HCT116 (cell line): Measurements from ENCODE around the gene FAM9A. TPM values are rescaled to one million over a fixed set of nuclear protein-coding genes. Genes with fewer than 3 reads are reported as not detected.
"Not testable (repeated sequence)": the region's sequence is repeated elsewhere in the genome, so short reads cannot be mapped to it uniquely, and the experiment has no call there.

Source experiments
- ATAC-seq: fragments of 200-7000 bp; cut with Tn5 transposase; 2 replicates; pipeline ENCODE4 v1.9.1; 2020; ENCODE audit warnings: mild to moderate bottlenecking, moderate library complexity
- BruUV-seq: library from RNA; stranded (reverse); fragments of 400-500 nt; replicated peaks from 2 replicates; lab custom pipeline; 2021; lab: Mats Ljungman, UMichigan
- CTCF ChIA-PET: fragments of 300-600 bp; sonication (Branson Sonifier 250); formaldehyde crosslinking; loops from one replicate; lab custom pipeline; 2021; ENCODE audit warnings: antibody characterized with exemption; lab: Charles Lee
- POLR2A ChIA-PET: fragments of 300-600, 350-600 bp; sonication (Branson Sonifier 250); formaldehyde crosslinking; loops from one replicate; lab custom pipeline; 2021; ENCODE audit warnings: antibody characterized with exemption; lab: Charles Lee
- RAD21 ChIA-PET, 2 experiments: fragments of 300-600 bp; sonication (Branson Sonifier 250); formaldehyde crosslinking; loops; one replicate each; lab custom pipeline; 2023; ENCODE audit warnings: low total read pairs in 2 of 2; ENCODE audit not compliant: uncharacterized antibody in 2 of 2, unreplicated experiment in 2 of 2, low non-redundant PET in 1 of 2; lab: Charles Lee
- DNase-seq: peaks from one replicate; pipeline ENCODE4 v3.0.0-alpha.2; 2010; ENCODE audit warnings: low read depth, low spot score
- H2AFZ ChIP-seq: fragments of 200-600 bp; shearing (Covaris generic), sonication (generic); 2 replicates; pipeline ENCODE4 v1.6.1; 2017; ENCODE audit warnings: low read depth, mixed run types, mixed read lengths, antibody characterized with exemption, low read length; ENCODE audit not compliant: poor library complexity, severe bottlenecking
- H3K27ac ChIP-seq: 2 replicates; pipeline ENCODE4 v1.5.1; 2012; ENCODE audit warnings: low read depth, low read length
- H3K27me3 ChIP-seq: fragments of 200-600 bp; sonication (generic); 2 replicates; pipeline ENCODE4 v1.6.1; 2016; ENCODE audit warnings: mixed run types, low read length, mixed read lengths; ENCODE audit not compliant: insufficient read depth
- H3K36me3 ChIP-seq, 2 experiments: fragments of 200-500 bp in 1 of 2; fragments of 200-600 bp in 1 of 2; sonication (Bioruptor generic) in 1 of 2; sonication (generic) in 1 of 2; 2 replicates each; pipeline versions ENCODE4 v1.5.1 to v1.6.1; 2014 to 2016; ENCODE audit warnings: low read length in 2 of 2, inconsistent platforms in 1 of 2, mixed read lengths in 1 of 2, mixed run types in 1 of 2; ENCODE audit not compliant: insufficient read depth in 2 of 2, control insufficient read depth in 1 of 2
- H3K4me1 ChIP-seq, 2 experiments: fragments of 200-600 bp in 1 of 2; sonication (generic) in 1 of 2; 2 replicates each; pipeline versions ENCODE4 v1.5.1 to v1.6.1; 2012 to 2017; ENCODE audit warnings: low read length in 2 of 2, inconsistent platforms in 1 of 2, mild to moderate bottlenecking in 1 of 2, mixed read lengths in 1 of 2, mixed run types in 1 of 2, moderate library complexity in 1 of 2; ENCODE audit not compliant: insufficient read depth in 2 of 2, control insufficient read depth in 1 of 2
- H3K4me2 ChIP-seq: fragments of 200-600 bp; sonication (generic); 2 replicates; pipeline ENCODE4 v1.6.1; 2017; ENCODE audit warnings: mixed run types, low read length, mixed read lengths
- H3K4me3 ChIP-seq, 2 experiments: fragments of 200-600 bp in 1 of 2; sonication (generic) in 1 of 2; replicated peaks in 1 of 2; 2 replicates each; pipeline ENCODE4 v1.5.1; 2011 to 2016; ENCODE audit warnings: low read length in 2 of 2, control low read depth in 1 of 2, low read depth in 1 of 2, mild to moderate bottlenecking in 1 of 2, mixed read lengths in 1 of 2, mixed run types in 1 of 2
- H3K79me2 ChIP-seq: fragments of 200-600 bp; sonication (generic); 2 replicates; pipeline ENCODE4 v1.6.1; 2017; ENCODE audit warnings: mild to moderate bottlenecking, mixed run types, low read length, moderate library complexity, mixed read lengths; ENCODE audit not compliant: insufficient read depth
- H3K9ac ChIP-seq: fragments of 200-600 bp; sonication (generic); 2 replicates; pipeline ENCODE4 v1.6.1; 2016; ENCODE audit warnings: low read length, mixed read lengths
- H3K9me2 ChIP-seq: fragments of 200-600 bp; sonication (generic), shearing (Covaris generic); 2 replicates; pipeline ENCODE4 v1.6.1; 2017; ENCODE audit warnings: mixed run types, mild to moderate bottlenecking, moderate library complexity; ENCODE audit not compliant: insufficient read depth
- H3K9me3 ChIP-seq, 2 experiments: fragments of 200-500 bp in 1 of 2; fragments of 200-600 bp in 1 of 2; sonication (Bioruptor generic) in 1 of 2; sonication (generic) in 1 of 2; 2 replicates each; pipeline ENCODE4 v1.6.1; 2014 to 2017; ENCODE audit warnings: low read length in 2 of 2, mixed read lengths in 2 of 2, inconsistent platforms in 1 of 2, low read depth in 1 of 2, mild to moderate bottlenecking in 1 of 2, mixed run types in 1 of 2, moderate library complexity in 1 of 2; ENCODE audit not compliant: control insufficient read depth in 1 of 2, insufficient read depth in 1 of 2
- H4K20me1 ChIP-seq: fragments of 200-600 bp; sonication (generic), shearing (Covaris generic); 2 replicates; pipeline ENCODE4 v1.6.1; 2017; ENCODE audit warnings: mixed run types, mild to moderate bottlenecking, moderate library complexity; ENCODE audit not compliant: insufficient read depth
- CBX3 ChIP-seq: IDR thresholded peaks from 2 replicates; pipeline ENCODE4 v1.6.1; 2012; ENCODE audit warnings: low read depth
- ELF1 ChIP-seq: IDR thresholded peaks from 2 replicates; pipeline ENCODE4 v1.6.1; 2012; ENCODE audit warnings: low read depth, borderline replicate concordance
- JUND ChIP-seq: IDR thresholded peaks from 2 replicates; pipeline ENCODE4 v1.6.1; 2012
- MAX ChIP-seq: IDR thresholded peaks from 2 replicates; pipeline ENCODE4 v1.6.1; 2012
- POLR2A ChIP-seq: IDR thresholded peaks from 2 replicates; pipeline ENCODE4 v1.7.0; 2011; ENCODE audit warnings: borderline replicate concordance; ENCODE audit not compliant: insufficient read depth, insufficient read length; ENCODE audit errors: extremely low read depth
- POLR2AphosphoS5 ChIP-seq: IDR thresholded peaks from 2 replicates; pipeline ENCODE4 v1.6.1; 2011; ENCODE audit warnings: mild to moderate bottlenecking, low read depth, low read length, moderate library complexity
- SP1 ChIP-seq: IDR thresholded peaks from 2 replicates; pipeline ENCODE4 v1.6.1; 2012; ENCODE audit warnings: low read depth
- TCF7L2 ChIP-seq: IDR thresholded peaks from 2 replicates; pipeline ENCODE4 v1.7.0; 2011; ENCODE audit warnings: borderline replicate concordance, inconsistent platforms; ENCODE audit not compliant: insufficient read depth, insufficient read length; ENCODE audit errors: extremely low read depth
- YY1 ChIP-seq: IDR thresholded peaks from 2 replicates; pipeline ENCODE4 v1.6.1; 2011; ENCODE audit warnings: low read length, low read depth, moderate library complexity, mild to moderate bottlenecking; ENCODE audit not compliant: insufficient replicate concordance; ENCODE audit errors: extremely low read depth
- intact Hi-C: fragments of 100-400 bp; cut with micrococcal nuclease; formaldehyde crosslinking; loops from 2 replicates; pipeline ENCODE4 v1.10.0; 2022
- total RNA-seq: library from RNA; stranded (reverse); gene quantifications from one replicate; pipeline ENCODE4 v1.2.1, GENCODE V29; 2021; ENCODE audit not compliant: unreplicated experiment
- TF ChIP-seq, protein P1 (sequence below): IDR thresholded peaks from 2 replicates; pipeline ENCODE4 v1.6.1; 2012
- TF ChIP-seq, protein P2 (sequence below): IDR thresholded peaks from 2 replicates; pipeline ENCODE4 v1.6.1; 2012; ENCODE audit warnings: low read depth

The FAM9A gene
- total RNA-seq, 1 experiment from 2014 or later: not detected

DNA sequence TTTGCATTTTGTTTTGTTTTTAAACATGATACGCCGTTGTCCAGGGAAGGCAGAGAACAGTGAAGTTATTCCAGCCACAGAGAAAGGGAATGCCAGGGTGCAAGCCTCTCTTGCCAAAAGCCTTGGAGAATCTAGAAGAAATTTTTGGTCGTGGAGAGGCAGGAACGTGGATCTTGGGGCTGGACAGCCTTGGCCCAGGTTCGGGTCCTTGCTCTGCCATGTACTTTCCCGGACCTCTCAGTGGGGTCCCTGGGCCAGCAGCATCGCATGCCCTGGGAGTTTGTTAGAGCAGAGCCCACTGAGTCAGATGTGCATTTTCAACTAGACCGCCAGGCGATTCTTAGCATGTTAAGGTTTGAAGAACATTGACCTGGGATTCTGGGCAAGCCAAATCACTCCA, 18.6 kb downstream of the FAM9A start (continued):
- no peak for TF ChIP-seq POLR2AphosphoS5
- TF ChIP-seq CBX3: no peak
- no peak for TF ChIP-seq ELF1
- no peak for TF ChIP-seq TCF7L2
- TF ChIP-seq, protein P1, sequence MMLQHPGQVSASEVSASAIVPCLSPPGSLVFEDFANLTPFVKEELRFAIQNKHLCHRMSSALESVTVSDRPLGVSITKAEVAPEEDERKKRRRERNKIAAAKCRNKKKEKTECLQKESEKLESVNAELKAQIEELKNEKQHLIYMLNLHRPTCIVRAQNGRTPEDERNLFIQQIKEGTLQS: no peak
- TF ChIP-seq, protein P2, sequence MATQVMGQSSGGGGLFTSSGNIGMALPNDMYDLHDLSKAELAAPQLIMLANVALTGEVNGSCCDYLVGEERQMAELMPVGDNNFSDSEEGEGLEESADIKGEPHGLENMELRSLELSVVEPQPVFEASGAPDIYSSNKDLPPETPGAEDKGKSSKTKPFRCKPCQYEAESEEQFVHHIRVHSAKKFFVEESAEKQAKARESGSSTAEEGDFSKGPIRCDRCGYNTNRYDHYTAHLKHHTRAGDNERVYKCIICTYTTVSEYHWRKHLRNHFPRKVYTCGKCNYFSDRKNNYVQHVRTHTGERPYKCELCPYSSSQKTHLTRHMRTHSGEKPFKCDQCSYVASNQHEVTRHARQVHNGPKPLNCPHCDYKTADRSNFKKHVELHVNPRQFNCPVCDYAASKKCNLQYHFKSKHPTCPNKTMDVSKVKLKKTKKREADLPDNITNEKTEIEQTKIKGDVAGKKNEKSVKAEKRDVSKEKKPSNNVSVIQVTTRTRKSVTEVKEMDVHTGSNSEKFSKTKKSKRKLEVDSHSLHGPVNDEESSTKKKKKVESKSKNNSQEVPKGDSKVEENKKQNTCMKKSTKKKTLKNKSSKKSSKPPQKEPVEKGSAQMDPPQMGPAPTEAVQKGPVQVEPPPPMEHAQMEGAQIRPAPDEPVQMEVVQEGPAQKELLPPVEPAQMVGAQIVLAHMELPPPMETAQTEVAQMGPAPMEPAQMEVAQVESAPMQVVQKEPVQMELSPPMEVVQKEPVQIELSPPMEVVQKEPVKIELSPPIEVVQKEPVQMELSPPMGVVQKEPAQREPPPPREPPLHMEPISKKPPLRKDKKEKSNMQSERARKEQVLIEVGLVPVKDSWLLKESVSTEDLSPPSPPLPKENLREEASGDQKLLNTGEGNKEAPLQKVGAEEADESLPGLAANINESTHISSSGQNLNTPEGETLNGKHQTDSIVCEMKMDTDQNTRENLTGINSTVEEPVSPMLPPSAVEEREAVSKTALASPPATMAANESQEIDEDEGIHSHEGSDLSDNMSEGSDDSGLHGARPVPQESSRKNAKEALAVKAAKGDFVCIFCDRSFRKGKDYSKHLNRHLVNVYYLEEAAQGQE: no peak
- TF ChIP-seq JUND: no peak
- no peak for TF ChIP-seq YY1
- no peak for TF ChIP-seq POLR2A
- no peak for TF ChIP-seq MAX
- no peak for TF ChIP-seq SP1
- TF ChIP-seq, all 23 proteins: peak for 0

- H3K4me2 ChIP-seq, H3K9me2 ChIP-seq, intact Hi-C loops, ATAC-seq, H3K9ac ChIP-seq, BruUV-seq, POLR2A ChIA-PET, H3K4me1 ChIP-seq, H3K27ac ChIP-seq, H3K27me3 ChIP-seq, CTCF ChIA-PET, H3K4me3 ChIP-seq, H2AFZ ChIP-seq, H3K79me2 ChIP-seq, RAD21 ChIA-PET, DNase-seq, H4K20me1 ChIP-seq, H3K9me3 ChIP-seq, H3K36me3 ChIP-seq: not testable (repeated sequence)
These were observed 19.3 kb downstream of the FAM9A start for GRCh38 chrX:8781921-8782320.
